Measurements from ENCODE around the gene ZKSCAN3.

The ZKSCAN3 gene

GRCh38 chr6:28347119-28347518, 2.6 kb upstream of the ZKSCAN3 start:
- TF ChIP-seq CTCF (IDR thresholded peaks at IDR 0.05; ENCODE audit: extremely low read depth, missing control alignments) = no peak
- DNase-seq (ENCODE audit: low spot score) = no peak

- no peak for DNase-seq (ENCODE audit: low spot score)
- no peak for TF ChIP-seq CTCF (IDR thresholded peaks at IDR 0.05; ENCODE audit: extremely low read depth, missing control alignments)
These were observed 329 bp upstream of the ZKSCAN3 start for GRCh38 chr6:28349344-28349891.

- no peak for TF ChIP-seq CTCF (IDR thresholded peaks at IDR 0.05; ENCODE audit: extremely low read depth, missing control alignments)
- DNase-seq (ENCODE audit: low spot score) = no peak
These were observed 1.3 kb downstream of the ZKSCAN3 start for GRCh38 chr6:28351087-28351486.

- DNase-seq (ENCODE audit: low spot score) = no peak
- no peak for TF ChIP-seq CTCF (IDR thresholded peaks at IDR 0.05; ENCODE audit: extremely low read depth, missing control alignments)
These were observed 1.8 kb downstream of the ZKSCAN3 start for GRCh38 chr6:28351493-28351925.

GRCh38 chr6:28353356-28353755, 3.6 kb downstream of the ZKSCAN3 start:
- TF ChIP-seq CTCF (IDR thresholded peaks at IDR 0.05; ENCODE audit: extremely low read depth, missing control alignments) = no peak
- no peak for DNase-seq (ENCODE audit: low spot score)

- no peak for TF ChIP-seq CTCF (IDR thresholded peaks at IDR 0.05; ENCODE audit: extremely low read depth, missing control alignments)
- no peak for DNase-seq (ENCODE audit: low spot score)
These were observed 4.4 kb downstream of the ZKSCAN3 start for GRCh38 chr6:28353981-28354676.

GRCh38 chr6:28354688-28355554, 5.2 kb downstream of the ZKSCAN3 start:
- no peak for TF ChIP-seq CTCF (IDR thresholded peaks at IDR 0.05; ENCODE audit: extremely low read depth, missing control alignments)
- DNase-seq (ENCODE audit: low spot score) = no peak
